ENCODE data around the gene SYVN1. TPM values are rescaled to one million over a fixed set of nuclear protein-coding genes. Genes with fewer than 3 reads are reported as not detected.

SYVN1 gene
- total and polyA plus RNA-seq, 10 of the 15 experiments (the other 5 are each of a cell fraction or from before 2014, with no cell fraction given): 0.79 to 63.6 (median 20.1) TPM

DNA sequence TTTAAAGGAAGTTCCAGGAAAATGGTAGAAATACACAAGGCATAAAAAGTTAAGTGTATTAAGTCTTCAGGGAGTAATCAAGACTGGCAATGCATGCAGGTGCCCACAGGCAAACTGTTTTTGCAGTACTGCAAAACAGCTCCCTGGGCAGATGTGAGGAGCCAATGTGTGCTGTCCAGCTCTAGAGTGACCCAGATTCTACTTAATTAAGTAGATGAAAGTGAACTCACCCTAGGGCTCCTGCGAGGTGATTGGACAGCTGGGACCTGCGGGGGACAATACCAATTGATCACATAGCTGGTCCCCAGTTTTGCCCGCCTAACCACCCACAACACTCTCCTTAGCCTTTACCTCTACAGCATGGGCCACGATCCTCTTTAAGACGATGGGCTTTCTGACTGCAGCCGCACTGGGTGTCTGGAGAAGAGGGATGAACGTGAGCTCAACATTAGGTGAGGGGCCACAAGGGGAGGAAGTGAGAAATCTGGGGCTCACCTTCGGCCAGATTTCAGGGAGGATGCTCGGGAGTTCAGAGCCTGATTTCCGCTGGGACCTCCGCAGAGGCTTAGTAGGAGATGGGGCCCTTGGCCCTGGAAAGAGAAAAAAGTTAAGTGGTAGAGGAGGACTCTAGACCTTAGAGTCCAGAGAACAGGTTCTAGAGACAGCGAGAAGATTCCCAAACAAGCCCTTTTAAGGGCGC, 51.0 kb downstream of the SYVN1 start:
- Histone ChIP-seq H3K9ac (ENCODE audit: control insufficient read depth, insufficient read depth, low read length) (peak overlapping the region; percentile 87), H3K27me3 (replicated peaks in 1 of 2; ENCODE audit: control insufficient read depth in 2 of 2, insufficient read depth in 2 of 2, low read length in 1 of 2) (no peaks in the 10 kb centered on the region), H3K4me2 (ENCODE audit: control insufficient read depth, insufficient read depth) (peak overlapping the region; percentile 77), H3K27ac (ENCODE audit: control insufficient read depth, insufficient read depth) (peak overlapping the region; percentile 84), H2AFZ (ENCODE audit: control insufficient read depth, low read depth, low read length) (peak overlapping the region; percentile 77), H3K4me3 (peak overlapping the region; percentile 86), H3K36me3 (ENCODE audit: control insufficient read depth in 2 of 2, insufficient read depth in 2 of 2, low read length in 1 of 2) (peaks cover 10 to 11% of the 10 kb centered on the region in 2 experiments), H4K20me1 (ENCODE audit: control insufficient read depth, insufficient read depth) (no peaks in the 10 kb centered on the region), H3K79me2 (ENCODE audit: control insufficient read depth, insufficient read depth, low read length) (peaks cover 58% of the 10 kb centered on the region), H3K9me3 (replicated peaks; ENCODE audit: control insufficient read depth, insufficient read depth, low read length) (no peaks in the 10 kb centered on the region), H3K4me1 (ENCODE audit: control insufficient read depth, insufficient read depth, low read length) (peaks cover 32% of the 10 kb centered on the region)
- ChIA-PET RAD21 (ENCODE audit: unreplicated experiment) (interaction anchor here (0.7 to 1.8 kb wide), 3 partner anchors 11 to 235 kb away, joined by 3 to 6 read pairs (median 3); partner anchors contain the start of gene ARL2), POLR2A (interaction anchor here (0.6 to 1.5 kb wide), 12 partner anchors 12 to 235 kb away, joined by 3 to 5 read pairs (median 4); partner anchors contain the start of genes FAU, MRPL49 and SAC3D1), CTCF (interaction anchor here (0.6 to 2.1 kb wide), 8 partner anchors 15 to 237 kb away, joined by 3 to 11 read pairs (median 4); partner anchors contain the start of genes ARL2, SNX15 and TM7SF2), SMC1A (ENCODE audit: uncharacterized antibody, unreplicated experiment) (interaction anchor here (0.7 to 1.3 kb wide), 4 partner anchors 12 to 43 kb away, joined by 3 to 4 read pairs (median 4); partner anchors contain the start of gene SAC3D1)
- DNase-seq (ENCODE audit: low read depth, low spot score) (no peak), ATAC-seq (peak; percentile 5), FAIRE-seq (no peak)
- no TSS peak for BruUV-seq (replicated peaks)
- TF ChIP-seq NFYB (IDR thresholded peaks at IDR 0.05; ENCODE audit: insufficient read depth, low read depth, low read length) (0 out of 2 replicates have a peak, but pooled peaks have one; percentile 11), TARDBP (IDR thresholded peaks at IDR 0.05; ENCODE audit: borderline replicate concordance) (no peak)
- in situ Hi-C loops (cut with MboI): no loop called here
- WGBS (ENCODE audit: insufficient coverage, insufficient replicate concordance, low lambda C conversion rate, missing lambda C conversion rate): 0% methylated on average over 13 of the region's 13 CpGs
- intact Hi-C loops (cut with micrococcal nuclease; ENCODE audit: unreplicated experiment): no loop called here

DNA sequence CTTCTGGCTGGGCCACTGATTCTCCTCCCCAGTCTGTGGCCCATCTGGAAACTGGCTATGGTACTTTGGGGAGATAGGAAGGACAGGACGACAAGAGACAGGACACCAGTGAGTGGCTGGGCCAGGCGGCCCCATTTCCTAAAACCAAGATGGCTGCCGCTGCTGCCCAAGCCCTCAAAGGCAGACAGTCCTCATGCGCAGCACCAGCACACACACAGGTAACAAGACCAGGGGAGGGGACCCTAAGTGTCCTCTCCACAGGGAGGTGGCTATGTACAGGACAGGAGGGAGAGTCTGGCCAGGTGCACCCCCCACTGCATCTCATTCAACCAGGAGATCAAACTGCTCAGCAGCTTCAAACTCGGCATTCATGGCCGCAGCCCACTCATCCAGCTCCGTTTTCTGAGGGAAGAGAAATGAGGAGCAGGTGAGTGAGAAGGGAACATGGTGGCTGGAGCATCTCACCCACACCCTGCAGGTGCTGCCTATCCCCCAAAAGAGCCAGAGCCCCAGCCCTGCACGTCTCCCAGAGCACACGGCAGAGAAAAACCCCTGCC, 55.5 kb downstream of the SYVN1 start:
- RAD21 ChIA-PET (ENCODE audit: unreplicated experiment): interaction anchor here (0.7 to 3.0 kb wide), 9 partner anchors 10 to 66 kb away, joined by 3 to 8 read pairs (median 3); partner anchors contain the start of genes ARL2, SAC3D1 and TM7SF2
- POLR2A ChIA-PET: interaction anchor here (0.6 to 2.2 kb wide), 9 partner anchors 10 to 168 kb away, joined by 3 to 8 read pairs (median 4); partner anchors contain the start of gene SAC3D1
- Histone ChIP-seq H3K4me3 (peak overlapping the region; percentile 59), H3K36me3 (ENCODE audit: control insufficient read depth in 2 of 2, insufficient read depth in 2 of 2, low read length in 1 of 2) (peaks cover 5 to 13% of the 10 kb centered on the region in 2 experiments; a peak in 3 of 4 replicates), H3K9ac (ENCODE audit: control insufficient read depth, insufficient read depth, low read length) (peak overlapping the region; percentile 27), H3K27ac (ENCODE audit: control insufficient read depth, insufficient read depth) (peak overlapping the region; percentile 66), H3K27me3 (replicated peaks in 1 of 2; ENCODE audit: control insufficient read depth in 2 of 2, insufficient read depth in 2 of 2, low read length in 1 of 2) (no peaks in the 10 kb centered on the region), H2AFZ (ENCODE audit: control insufficient read depth, low read depth, low read length) (peak overlapping the region; percentile 65), H3K4me2 (ENCODE audit: control insufficient read depth, insufficient read depth) (peak overlapping the region; percentile 67), H3K4me1 (ENCODE audit: control insufficient read depth, insufficient read depth, low read length) (peaks cover 31% of the 10 kb centered on the region), H3K79me2 (ENCODE audit: control insufficient read depth, insufficient read depth, low read length) (peaks cover 56% of the 10 kb centered on the region), H4K20me1 (ENCODE audit: control insufficient read depth, insufficient read depth) (no peaks in the 10 kb centered on the region), H3K9me3 (replicated peaks; ENCODE audit: control insufficient read depth, insufficient read depth, low read length) (no peaks in the 10 kb centered on the region)
- no TSS peak for BruUV-seq (replicated peaks)
- intact Hi-C loops (cut with micrococcal nuclease; ENCODE audit: unreplicated experiment): loop anchor here (1.0 to 5.0 kb wide), 3 partner anchors 37 to 65 kb away; partner anchors contain the start of genes ARL2, SAC3D1 and SNX15
- SMC1A ChIA-PET (ENCODE audit: uncharacterized antibody, unreplicated experiment): interaction anchor here (0.9 to 2.3 kb wide), 4 partner anchors 10 to 64 kb away, joined by 3 to 9 read pairs (median 3); partner anchors contain the start of gene ARL2
- WGBS (ENCODE audit: insufficient coverage, insufficient replicate concordance, low lambda C conversion rate, missing lambda C conversion rate): 80% methylated on average over 9 of the region's 9 CpGs
- FAIRE-seq (no peak), ATAC-seq (peak; percentile 27), DNase-seq (ENCODE audit: low read depth, low spot score) (no peak)
- in situ Hi-C loops (cut with MboI): no loop called here
- CTCF ChIA-PET: interaction anchor here (0.6 to 1.9 kb wide), 16 partner anchors 10 to 231 kb away, joined by 3 to 9 read pairs (median 4); partner anchors contain the start of genes ARL2 and SAC3D1
- TF ChIP-seq MAX (IDR thresholded peaks at IDR 0.05; ENCODE audit: low read depth, low read length) (0 out of 2 replicates have a peak, but pooled peaks have one; percentile 3), CHD2 (IDR thresholded peaks at IDR 0.05; ENCODE audit: borderline replicate concordance, low read depth, low read length) (0 out of 2 replicates have a peak, but pooled peaks have one; percentile 15), POLR2AphosphoS5 (IDR thresholded peaks at IDR 0.05; ENCODE audit: low read length) (0 out of 2 replicates have a peak, but pooled peaks have one; percentile 38), ESRRA (IDR thresholded peaks at IDR 0.05; ENCODE audit: low read length) (no peak), RB1 (IDR thresholded peaks at IDR 0.05; ENCODE audit: borderline replicate concordance) (no peak), PAX8 (IDR thresholded peaks at IDR 0.05) (no peak)
- TF ChIP-seq, protein P1, sequence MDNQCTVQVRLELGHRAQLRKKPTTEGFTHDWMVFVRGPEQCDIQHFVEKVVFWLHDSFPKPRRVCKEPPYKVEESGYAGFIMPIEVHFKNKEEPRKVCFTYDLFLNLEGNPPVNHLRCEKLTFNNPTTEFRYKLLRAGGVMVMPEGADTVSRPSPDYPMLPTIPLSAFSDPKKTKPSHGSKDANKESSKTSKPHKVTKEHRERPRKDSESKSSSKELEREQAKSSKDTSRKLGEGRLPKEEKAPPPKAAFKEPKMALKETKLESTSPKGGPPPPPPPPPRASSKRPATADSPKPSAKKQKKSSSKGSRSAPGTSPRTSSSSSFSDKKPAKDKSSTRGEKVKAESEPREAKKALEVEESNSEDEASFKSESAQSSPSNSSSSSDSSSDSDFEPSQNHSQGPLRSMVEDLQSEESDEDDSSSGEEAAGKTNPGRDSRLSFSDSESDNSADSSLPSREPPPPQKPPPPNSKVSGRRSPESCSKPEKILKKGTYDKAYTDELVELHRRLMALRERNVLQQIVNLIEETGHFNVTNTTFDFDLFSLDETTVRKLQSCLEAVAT (IDR thresholded peaks at IDR 0.05): peak; percentile 90
